Fibroblast of the aortic adventitia (primary cell): ENCODE data around the gene RPF1. TPM values are rescaled to one million over a fixed set of nuclear protein-coding genes. Genes with fewer than 3 reads are reported as not detected.
"Not testable (repeated sequence)": the region's sequence is repeated elsewhere in the genome, so short reads cannot be mapped to it uniquely, and the experiment has no call there.

Source experiments
- DNase-seq: peaks from one replicate; pipeline ENCODE4 v3.0.0-alpha.2; 2010; ENCODE audit warnings: low read depth
- H3K4me3 ChIP-seq: 2 replicates; pipeline ENCODE4 v1.5.1; 2011; ENCODE audit warnings: low read depth, mild to moderate bottlenecking, control low read depth, low read length, moderate library complexity
- CTCF ChIP-seq: IDR thresholded peaks from 2 replicates; pipeline ENCODE4 v1.5.1; 2011; ENCODE audit warnings: mild to moderate bottlenecking, low read length, control low read depth, inconsistent platforms; ENCODE audit not compliant: insufficient read depth
- total RNA-seq: library from RNA; depleted of rRNA; stranded (reverse); fragments of >200 nt; gene quantifications from 2 replicates; pipeline ENCODE4 v1.2.3, GENCODE V29; 2012; ENCODE audit warnings: low replicate concordance

RPF1 gene
- total RNA-seq, 1 donor, result 51.6 TPM

- DNase-seq, result no peak
These were observed 42.0 kb upstream of the RPF1 start for GRCh38 chr1:84436876-84437655.

GRCh38 chr1:84442256-84442655 lies 36.8 kb upstream of the RPF1 start:
- H3K4me3 ChIP-seq, result no peak overlapping the region
- peak; percentile 48 for TF ChIP-seq CTCF
- DNase-seq, result peak; percentile 96

More at GRCh38 chr1:84436876-84437655, 42.0 kb upstream of the RPF1 start:
- no peak for TF ChIP-seq CTCF
- no peak overlapping the region for H3K4me3 ChIP-seq

- DNase-seq, H3K4me3 ChIP-seq: not testable (repeated sequence)
These were observed 36.1 kb upstream of the RPF1 start for GRCh38 chr1:84442747-84443646.

GRCh38 chr1:84448704-84449103 lies 30.4 kb upstream of the RPF1 start:
- not testable (repeated sequence) for H3K4me3 ChIP-seq, DNase-seq

GRCh38 chr1:84450910-84451309 lies 28.2 kb upstream of the RPF1 start:
- peak; percentile 5 for DNase-seq
- TF ChIP-seq CTCF, result no peak
- H3K4me3 ChIP-seq, result no peak overlapping the region

GRCh38 chr1:84452436-84452835 lies 26.6 kb upstream of the RPF1 start:
- no peak for TF ChIP-seq CTCF
- H3K4me3 ChIP-seq, result no peak overlapping the region
- no peak for DNase-seq

GRCh38 chr1:84462118-84462517 lies 16.9 kb upstream of the RPF1 start:
- no peak for TF ChIP-seq CTCF
- H3K4me3 ChIP-seq, result no peak overlapping the region
- DNase-seq, result no peak
